Measurements from ENCODE around the gene NMUR1.

DNA sequence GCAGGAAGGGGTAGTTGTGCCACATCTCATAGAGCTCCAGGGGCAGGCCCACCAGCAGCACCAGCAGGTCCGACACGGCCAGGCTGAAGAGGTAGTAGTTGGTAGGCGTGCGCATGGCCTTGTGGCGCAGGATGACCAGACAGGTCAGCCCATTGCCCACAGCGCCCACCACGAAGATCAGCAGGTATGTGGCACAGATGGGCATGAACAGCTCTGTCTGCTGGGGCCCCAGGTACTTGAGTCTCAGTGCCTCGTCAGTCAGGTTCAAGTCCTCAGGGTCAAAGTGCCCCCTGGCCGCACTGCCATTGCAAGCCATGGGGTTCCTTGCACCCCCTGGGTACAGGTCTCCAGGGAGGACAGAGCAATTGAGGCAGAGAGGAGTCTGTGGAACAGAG lies 1.6 kb downstream of the NMUR1 start:
- TF ChIP-seq, protein P1, sequence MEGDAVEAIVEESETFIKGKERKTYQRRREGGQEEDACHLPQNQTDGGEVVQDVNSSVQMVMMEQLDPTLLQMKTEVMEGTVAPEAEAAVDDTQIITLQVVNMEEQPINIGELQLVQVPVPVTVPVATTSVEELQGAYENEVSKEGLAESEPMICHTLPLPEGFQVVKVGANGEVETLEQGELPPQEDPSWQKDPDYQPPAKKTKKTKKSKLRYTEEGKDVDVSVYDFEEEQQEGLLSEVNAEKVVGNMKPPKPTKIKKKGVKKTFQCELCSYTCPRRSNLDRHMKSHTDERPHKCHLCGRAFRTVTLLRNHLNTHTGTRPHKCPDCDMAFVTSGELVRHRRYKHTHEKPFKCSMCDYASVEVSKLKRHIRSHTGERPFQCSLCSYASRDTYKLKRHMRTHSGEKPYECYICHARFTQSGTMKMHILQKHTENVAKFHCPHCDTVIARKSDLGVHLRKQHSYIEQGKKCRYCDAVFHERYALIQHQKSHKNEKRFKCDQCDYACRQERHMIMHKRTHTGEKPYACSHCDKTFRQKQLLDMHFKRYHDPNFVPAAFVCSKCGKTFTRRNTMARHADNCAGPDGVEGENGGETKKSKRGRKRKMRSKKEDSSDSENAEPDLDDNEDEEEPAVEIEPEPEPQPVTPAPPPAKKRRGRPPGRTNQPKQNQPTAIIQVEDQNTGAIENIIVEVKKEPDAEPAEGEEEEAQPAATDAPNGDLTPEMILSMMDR (IDR thresholded peaks at IDR 0.05; ENCODE audit: low read length) = no peak
- TF ChIP-seq EZH2 (IDR thresholded peaks at IDR 0.05; ENCODE audit: borderline replicate concordance, low read length) = no peak

All from OCI-LY1 (cell line).